ENCODE results near the gene SLC4A1AP. TPM values are rescaled to one million over a fixed set of nuclear protein-coding genes. Genes with fewer than 3 reads are reported as not detected.

The SLC4A1AP gene
- total and polyA plus RNA-seq, 2 of the 13 experiments (the other 11 are each of a cell fraction or from before 2014, with no cell fraction given): 15.3 to 44.6 TPM

DNA sequence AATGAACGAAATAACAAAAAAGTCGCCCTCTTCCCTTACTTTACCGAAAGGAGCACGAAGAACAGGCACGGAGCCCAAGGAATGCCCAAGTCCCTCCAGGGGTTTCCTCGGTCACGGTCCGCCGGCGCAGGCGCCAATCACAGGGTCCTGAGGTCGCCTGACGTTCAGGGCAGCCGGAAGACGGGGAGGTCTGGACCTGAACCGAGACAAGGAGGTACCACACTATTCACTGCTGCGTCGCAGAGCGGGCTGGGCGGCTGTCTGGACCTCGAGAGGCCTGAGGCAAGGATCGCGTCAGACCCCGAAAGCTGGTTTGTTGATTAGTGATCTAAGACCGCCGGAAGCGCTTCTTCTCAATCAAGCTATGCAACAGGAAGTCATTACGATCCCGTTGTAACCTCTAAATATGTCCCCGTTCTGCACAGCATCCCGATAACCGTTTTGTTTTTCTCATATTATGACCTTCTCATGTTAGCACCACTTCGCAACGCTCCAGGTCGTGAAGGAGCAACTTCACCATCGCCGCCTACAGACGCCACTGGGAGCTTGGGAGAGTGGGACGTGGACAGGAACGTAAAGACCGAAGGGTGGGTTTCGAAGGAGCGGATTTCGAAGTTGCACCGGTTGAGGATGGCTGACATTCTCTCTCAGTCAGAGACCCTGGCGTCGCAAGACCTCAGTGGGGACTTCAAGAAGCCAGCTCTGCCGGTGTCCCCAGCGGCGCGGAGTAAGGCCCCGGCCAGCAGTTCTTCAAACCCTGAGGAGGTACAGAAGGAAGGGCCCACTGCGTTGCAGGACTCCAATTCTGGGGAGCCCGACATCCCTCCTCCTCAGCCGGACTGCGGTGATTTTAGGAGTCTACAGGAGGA, at the start of gene SLC4A1AP, which contains the start of gene SUPT7L (continued):
- TF ChIP-seq, protein P1, sequence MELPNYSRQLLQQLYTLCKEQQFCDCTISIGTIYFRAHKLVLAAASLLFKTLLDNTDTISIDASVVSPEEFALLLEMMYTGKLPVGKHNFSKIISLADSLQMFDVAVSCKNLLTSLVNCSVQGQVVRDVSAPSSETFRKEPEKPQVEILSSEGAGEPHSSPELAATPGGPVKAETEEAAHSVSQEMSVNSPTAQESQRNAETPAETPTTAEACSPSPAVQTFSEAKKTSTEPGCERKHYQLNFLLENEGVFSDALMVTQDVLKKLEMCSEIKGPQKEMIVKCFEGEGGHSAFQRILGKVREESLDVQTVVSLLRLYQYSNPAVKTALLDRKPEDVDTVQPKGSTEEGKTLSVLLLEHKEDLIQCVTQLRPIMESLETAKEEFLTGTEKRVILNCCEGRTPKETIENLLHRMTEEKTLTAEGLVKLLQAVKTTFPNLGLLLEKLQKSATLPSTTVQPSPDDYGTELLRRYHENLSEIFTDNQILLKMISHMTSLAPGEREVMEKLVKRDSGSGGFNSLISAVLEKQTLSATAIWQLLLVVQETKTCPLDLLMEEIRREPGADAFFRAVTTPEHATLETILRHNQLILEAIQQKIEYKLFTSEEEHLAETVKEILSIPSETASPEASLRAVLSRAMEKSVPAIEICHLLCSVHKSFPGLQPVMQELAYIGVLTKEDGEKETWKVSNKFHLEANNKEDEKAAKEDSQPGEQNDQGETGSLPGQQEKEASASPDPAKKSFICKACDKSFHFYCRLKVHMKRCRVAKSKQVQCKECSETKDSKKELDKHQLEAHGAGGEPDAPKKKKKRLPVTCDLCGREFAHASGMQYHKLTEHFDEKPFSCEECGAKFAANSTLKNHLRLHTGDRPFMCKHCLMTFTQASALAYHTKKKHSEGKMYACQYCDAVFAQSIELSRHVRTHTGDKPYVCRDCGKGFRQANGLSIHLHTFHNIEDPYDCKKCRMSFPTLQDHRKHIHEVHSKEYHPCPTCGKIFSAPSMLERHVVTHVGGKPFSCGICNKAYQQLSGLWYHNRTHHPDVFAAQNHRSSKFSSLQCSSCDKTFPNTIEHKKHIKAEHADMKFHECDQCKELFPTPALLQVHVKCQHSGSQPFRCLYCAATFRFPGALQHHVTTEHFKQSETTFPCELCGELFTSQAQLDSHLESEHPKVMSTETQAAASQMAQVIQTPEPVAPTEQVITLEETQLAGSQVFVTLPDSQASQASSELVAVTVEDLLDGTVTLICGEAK (IDR thresholded peaks at IDR 0.05): peak; percentile 98
- TF ChIP-seq, protein P1 (CRISPR knock-in tag; IDR thresholded peaks at IDR 0.05): peak; percentile 91
- TF ChIP-seq ZNF136 (CRISPR knock-in tag; IDR thresholded peaks at IDR 0.05; ENCODE audit: low read depth) (no peak), PHF5A (CRISPR knock-in tag; IDR thresholded peaks at IDR 0.05; ENCODE audit: low read depth, unreplicated experiment) (peak; percentile 89), ZNF451 (CRISPR knock-in tag; IDR thresholded peaks at IDR 0.05) (no peak; the same call in 1 of the 2 replicates), ZNF780A (CRISPR knock-in tag; IDR thresholded peaks at IDR 0.05) (0 out of 2 replicates have a peak, but pooled peaks have one; percentile 27), ZNF292 (CRISPR knock-in tag; IDR thresholded peaks at IDR 0.05; ENCODE audit: borderline replicate concordance, low read depth) (no peak; the same call in 1 of the 2 replicates)
- TF ChIP-seq, protein P2, sequence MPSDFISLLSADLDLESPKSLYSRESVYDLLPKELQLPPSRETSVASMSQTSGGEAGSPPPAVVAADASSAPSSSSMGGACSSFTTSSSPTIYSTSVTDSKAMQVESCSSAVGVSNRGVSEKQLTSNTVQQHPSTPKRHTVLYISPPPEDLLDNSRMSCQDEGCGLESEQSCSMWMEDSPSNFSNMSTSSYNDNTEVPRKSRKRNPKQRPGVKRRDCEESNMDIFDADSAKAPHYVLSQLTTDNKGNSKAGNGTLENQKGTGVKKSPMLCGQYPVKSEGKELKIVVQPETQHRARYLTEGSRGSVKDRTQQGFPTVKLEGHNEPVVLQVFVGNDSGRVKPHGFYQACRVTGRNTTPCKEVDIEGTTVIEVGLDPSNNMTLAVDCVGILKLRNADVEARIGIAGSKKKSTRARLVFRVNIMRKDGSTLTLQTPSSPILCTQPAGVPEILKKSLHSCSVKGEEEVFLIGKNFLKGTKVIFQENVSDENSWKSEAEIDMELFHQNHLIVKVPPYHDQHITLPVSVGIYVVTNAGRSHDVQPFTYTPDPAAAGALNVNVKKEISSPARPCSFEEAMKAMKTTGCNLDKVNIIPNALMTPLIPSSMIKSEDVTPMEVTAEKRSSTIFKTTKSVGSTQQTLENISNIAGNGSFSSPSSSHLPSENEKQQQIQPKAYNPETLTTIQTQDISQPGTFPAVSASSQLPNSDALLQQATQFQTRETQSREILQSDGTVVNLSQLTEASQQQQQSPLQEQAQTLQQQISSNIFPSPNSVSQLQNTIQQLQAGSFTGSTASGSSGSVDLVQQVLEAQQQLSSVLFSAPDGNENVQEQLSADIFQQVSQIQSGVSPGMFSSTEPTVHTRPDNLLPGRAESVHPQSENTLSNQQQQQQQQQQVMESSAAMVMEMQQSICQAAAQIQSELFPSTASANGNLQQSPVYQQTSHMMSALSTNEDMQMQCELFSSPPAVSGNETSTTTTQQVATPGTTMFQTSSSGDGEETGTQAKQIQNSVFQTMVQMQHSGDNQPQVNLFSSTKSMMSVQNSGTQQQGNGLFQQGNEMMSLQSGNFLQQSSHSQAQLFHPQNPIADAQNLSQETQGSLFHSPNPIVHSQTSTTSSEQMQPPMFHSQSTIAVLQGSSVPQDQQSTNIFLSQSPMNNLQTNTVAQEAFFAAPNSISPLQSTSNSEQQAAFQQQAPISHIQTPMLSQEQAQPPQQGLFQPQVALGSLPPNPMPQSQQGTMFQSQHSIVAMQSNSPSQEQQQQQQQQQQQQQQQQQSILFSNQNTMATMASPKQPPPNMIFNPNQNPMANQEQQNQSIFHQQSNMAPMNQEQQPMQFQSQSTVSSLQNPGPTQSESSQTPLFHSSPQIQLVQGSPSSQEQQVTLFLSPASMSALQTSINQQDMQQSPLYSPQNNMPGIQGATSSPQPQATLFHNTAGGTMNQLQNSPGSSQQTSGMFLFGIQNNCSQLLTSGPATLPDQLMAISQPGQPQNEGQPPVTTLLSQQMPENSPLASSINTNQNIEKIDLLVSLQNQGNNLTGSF (CRISPR knock-in tag; IDR thresholded peaks at IDR 0.05): peak; percentile 38; the same call in 1 of the 2 replicates
- TF ChIP-seq, protein P3, sequence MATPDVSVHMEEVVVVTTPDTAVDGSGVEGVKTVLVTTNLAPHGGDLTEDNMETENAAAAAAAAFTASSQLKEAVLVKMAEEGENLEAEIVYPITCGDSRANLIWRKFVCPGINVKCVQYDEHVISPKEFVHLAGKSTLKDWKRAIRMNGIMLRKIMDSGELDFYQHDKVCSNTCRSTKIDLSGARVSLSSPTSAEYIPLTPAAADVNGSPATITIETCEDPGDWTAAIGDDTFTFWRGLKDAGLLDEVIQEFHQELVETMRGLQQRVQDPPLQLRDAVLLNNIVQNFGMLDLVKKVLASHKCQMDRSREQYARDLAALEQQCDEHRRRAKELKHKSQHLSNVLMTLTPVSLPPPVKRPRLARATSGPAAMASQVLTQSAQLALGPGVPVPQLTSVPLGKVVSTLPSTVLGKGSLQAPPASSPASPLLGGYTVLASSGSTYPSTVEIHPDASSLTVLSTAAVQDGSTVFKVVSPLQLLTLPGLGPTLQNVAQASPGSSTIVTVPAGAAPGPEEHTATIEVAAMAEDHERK (CRISPR knock-in tag; IDR thresholded peaks at IDR 0.05; ENCODE audit: low read depth): peak; percentile 19; the same call in 1 of the 2 replicates
- TF ChIP-seq, protein P4, sequence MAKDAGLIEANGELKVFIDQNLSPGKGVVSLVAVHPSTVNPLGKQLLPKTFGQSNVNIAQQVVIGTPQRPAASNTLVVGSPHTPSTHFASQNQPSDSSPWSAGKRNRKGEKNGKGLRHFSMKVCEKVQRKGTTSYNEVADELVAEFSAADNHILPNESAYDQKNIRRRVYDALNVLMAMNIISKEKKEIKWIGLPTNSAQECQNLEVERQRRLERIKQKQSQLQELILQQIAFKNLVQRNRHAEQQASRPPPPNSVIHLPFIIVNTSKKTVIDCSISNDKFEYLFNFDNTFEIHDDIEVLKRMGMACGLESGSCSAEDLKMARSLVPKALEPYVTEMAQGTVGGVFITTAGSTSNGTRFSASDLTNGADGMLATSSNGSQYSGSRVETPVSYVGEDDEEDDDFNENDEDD (CRISPR knock-in tag; IDR thresholded peaks at IDR 0.05; ENCODE audit: borderline replicate concordance): no peak

All from HepG2 (cell line).